ENCODE data around the gene MAP4K2. TPM values are rescaled to one million over a fixed set of nuclear protein-coding genes. Genes with fewer than 3 reads are reported as not detected.

The MAP4K2 gene
- total and polyA plus RNA-seq, 7 donors = 9.0 to 23.5 (median 13.6) TPM

DNA sequence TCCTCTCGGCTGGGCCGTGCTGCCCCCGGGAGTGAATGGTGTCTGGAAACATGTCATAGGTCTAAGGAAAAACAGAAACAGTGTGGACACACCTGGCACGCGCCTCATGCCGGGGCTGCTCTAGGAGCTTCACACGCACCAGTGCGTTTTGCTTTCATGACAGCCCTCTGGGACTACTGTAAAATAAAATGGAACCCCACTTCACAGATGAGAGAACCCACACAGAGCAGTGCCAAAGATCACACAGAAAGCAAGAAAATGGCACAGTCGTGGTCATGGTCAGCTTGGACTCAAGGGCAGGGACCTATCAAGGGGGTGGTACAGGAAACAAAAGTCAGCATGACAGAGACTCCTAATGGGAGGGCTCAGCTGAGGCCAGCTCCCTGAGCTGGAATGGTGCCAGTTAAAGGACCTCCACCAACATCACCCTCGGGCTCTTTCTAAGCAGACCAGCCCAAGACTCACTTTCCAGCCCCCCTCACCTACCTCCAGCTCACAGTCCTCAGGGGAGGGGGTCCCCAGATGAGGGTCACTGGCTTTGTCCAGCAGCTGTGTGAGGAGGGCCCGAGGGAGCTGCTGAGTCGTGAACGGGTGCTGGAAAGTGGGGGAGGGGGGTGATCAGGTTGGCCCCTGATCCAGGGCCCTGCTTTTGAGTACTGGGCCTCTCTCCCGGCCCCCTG, 3.3 kb downstream of the MAP4K2 start:
- 62 to 70% methylated on average over 14 of the region's 14 CpGs for WGBS, 2 donors
- H3K36me3 ChIP-seq = peaks cover 2 to 31% (median 8%) of the 10 kb centered on the region in 4 donors
- H3K27ac ChIP-seq = no peak overlapping the region
- H3K4me3 ChIP-seq = no peak overlapping the region
- peaks cover 0 to 27% (median 22%) of the 10 kb centered on the region in 4 donors for H3K4me1 ChIP-seq
- H3K27me3 ChIP-seq = no peaks in the 10 kb centered on the region
- intact Hi-C loops (cut with DNase I) = no loop called here
- no peaks in the 10 kb centered on the region for H3K9me3 ChIP-seq
- TF ChIP-seq POLR2A (IDR thresholded peaks at IDR 0.05) (no peak), CTCF (IDR thresholded peaks at IDR 0.05) (no peak), POLR2AphosphoS5 (IDR thresholded peaks at IDR 0.05) (no peak), EP300 (IDR thresholded peaks at IDR 0.05) (no peak)
- DNase-seq = no peak

DNA sequence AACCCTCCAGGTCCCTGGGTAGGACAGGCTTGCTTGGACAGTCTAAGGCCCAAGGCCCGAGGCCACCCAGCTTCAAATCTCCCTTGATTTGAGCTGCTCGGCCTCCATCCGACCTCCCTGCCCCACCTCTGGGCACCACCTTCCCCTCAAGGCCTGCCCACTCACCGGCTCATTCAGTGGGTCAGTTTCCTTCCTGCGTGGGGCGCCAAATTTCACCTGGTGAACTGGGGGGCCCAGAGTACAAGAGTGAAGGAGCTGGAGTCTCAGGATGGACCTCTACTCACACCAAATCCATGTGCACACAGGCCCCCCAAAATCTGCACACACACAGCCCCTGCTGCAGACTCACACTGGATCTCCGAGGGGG, 3.8 kb downstream of the MAP4K2 start:
- H3K4me1 ChIP-seq = peaks cover 0 to 22% (median 19%) of the 10 kb centered on the region in 4 donors
- H3K27ac ChIP-seq = no peak overlapping the region
- intact Hi-C loops (cut with DNase I) = no loop called here
- WGBS, 2 donors = 76 to 84% methylated on average over 7 of the region's 7 CpGs
- DNase-seq = no peak
- no peaks in the 10 kb centered on the region for H3K9me3 ChIP-seq
- no peak for TF ChIP-seq POLR2A (IDR thresholded peaks at IDR 0.05)
- TF ChIP-seq POLR2AphosphoS5 (IDR thresholded peaks at IDR 0.05) = no peak
- TF ChIP-seq EP300 (IDR thresholded peaks at IDR 0.05) = no peak
- no peak for TF ChIP-seq CTCF (IDR thresholded peaks at IDR 0.05)
- no peak overlapping the region for H3K4me3 ChIP-seq
- H3K36me3 ChIP-seq = peaks cover 0 to 26% (median 8%) of the 10 kb centered on the region in 4 donors
- H3K27me3 ChIP-seq = no peaks in the 10 kb centered on the region

GRCh38 chr11:64796757-64797541, 6.1 kb downstream of the MAP4K2 start:
- Histone ChIP-seq H3K36me3 (peaks cover 3 to 31% (median 8%) of the 10 kb centered on the region in 4 donors), H3K27ac (no peak overlapping the region), H3K4me1 (peaks cover 0 to 5% (median 3%) of the 10 kb centered on the region in 4 donors), H3K4me3 (no peak overlapping the region), H3K9me3 (no peaks in the 10 kb centered on the region), H3K27me3 (no peaks in the 10 kb centered on the region)
- no peak for TF ChIP-seq CTCF (IDR thresholded peaks at IDR 0.05)
- no peak for TF ChIP-seq POLR2AphosphoS5 (IDR thresholded peaks at IDR 0.05)
- no peak for TF ChIP-seq EP300 (IDR thresholded peaks at IDR 0.05)
- TF ChIP-seq POLR2A (IDR thresholded peaks at IDR 0.05) = no peak
- 90 to 91% methylated on average over 19 of the region's 19 CpGs for WGBS, 2 donors
- intact Hi-C loops (cut with DNase I) = no loop called here
- DNase-seq = no peak

- Histone ChIP-seq H3K36me3 (peaks cover 4 to 35% (median 8%) of the 10 kb centered on the region in 4 donors), H3K27me3 (no peaks in the 10 kb centered on the region), H3K4me1 (no peaks in the 10 kb centered on the region), H3K9me3 (no peaks in the 10 kb centered on the region), H3K4me3 (no peak overlapping the region), H3K27ac (no peak overlapping the region)
- no peak for DNase-seq
- TF ChIP-seq EP300 (IDR thresholded peaks at IDR 0.05) = no peak
- 83 to 88% methylated on average over 19 of the region's 19 CpGs for WGBS, 2 donors
- intact Hi-C loops (cut with DNase I) = no loop called here
Observed at GRCh38 chr11:64796047-64796756, 6.8 kb downstream of the MAP4K2 start.

DNA sequence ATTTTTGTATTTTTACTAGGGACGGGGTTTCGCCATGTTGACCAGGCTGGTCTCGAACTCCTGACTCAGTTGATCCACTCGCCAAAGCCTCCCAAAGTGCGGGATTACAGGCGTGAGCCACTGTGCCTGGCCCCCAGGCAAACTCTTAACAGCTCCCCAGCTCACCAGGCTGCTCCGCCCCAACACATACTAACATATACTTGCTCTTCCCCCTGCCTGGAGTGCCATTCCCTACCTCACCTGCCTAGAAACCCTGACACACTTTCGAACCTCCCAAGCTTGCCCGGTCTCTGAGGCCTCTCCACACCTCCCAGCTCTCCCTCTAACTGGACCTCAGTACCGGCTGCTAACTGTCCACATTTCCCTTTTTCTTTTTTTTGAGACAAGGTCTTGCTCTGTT, 8.5 kb downstream of the MAP4K2 start:
- intact Hi-C loops (cut with DNase I) = no loop called here
- H3K9me3 ChIP-seq = no peaks in the 10 kb centered on the region
- H3K4me3 ChIP-seq = no peak overlapping the region
- H3K27ac ChIP-seq = no peak overlapping the region
- WGBS, 2 donors = 93 to 95% methylated on average over 10 of the region's 10 CpGs
- no peak for DNase-seq
- H3K4me1 ChIP-seq = no peaks in the 10 kb centered on the region
- H3K27me3 ChIP-seq = no peaks in the 10 kb centered on the region
- peaks cover 4 to 47% (median 11%) of the 10 kb centered on the region in 4 donors for H3K36me3 ChIP-seq
- no peak for TF ChIP-seq EP300 (IDR thresholded peaks at IDR 0.05)

Data from sigmoid colon (tissue), 7 donors.